SHP77 treated with DMSO at 0.1 percent for 48 hours (cell line): ENCODE results near the gene RIMKLA.

ENCODE experiments used
- DNase-seq: peaks from one replicate; lab custom pipeline; 2025; lab: John Stamatoyannopoulos, UW

RIMKLA gene

DNA sequence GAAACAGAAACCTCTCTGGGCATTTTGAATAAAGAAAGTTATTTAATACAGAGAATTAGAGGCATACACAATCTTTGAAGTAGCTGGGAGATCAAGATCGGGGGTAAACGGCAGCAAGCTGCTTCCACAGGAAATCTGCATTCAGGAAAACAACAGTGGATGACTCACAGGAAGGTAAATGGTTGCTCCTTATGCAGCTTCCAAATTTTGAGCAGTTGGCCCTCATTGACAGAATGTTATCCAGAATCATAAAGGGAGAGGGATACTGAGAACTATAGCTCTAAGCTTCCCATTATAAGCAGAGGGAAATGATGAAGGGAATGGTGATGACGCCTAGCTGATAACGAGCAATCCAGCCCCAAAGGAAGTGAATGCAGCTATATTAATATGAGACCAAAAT lies 46.6 kb downstream of the RIMKLA start:
- DNase-seq, result no peak

DNA sequence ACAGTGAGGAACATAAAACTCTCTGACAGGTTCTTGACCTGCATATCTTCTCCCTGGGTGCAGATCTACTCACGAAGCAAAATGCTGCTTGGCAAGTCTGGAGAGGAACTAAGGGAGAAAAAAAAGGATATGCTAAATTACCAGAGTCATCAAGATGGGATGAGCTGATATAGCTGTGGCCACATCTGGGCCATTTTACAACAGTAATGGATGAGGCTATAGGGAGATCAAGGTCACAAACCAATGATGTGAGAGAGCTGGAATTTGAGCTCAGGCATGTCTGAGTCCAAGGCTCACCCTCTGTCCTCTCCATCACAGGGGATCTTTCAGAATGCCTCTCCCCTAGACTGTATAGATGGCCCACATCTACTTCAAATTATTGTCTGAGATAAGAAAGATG lies 49.0 kb downstream of the RIMKLA start:
- DNase-seq, result no peak

DNA sequence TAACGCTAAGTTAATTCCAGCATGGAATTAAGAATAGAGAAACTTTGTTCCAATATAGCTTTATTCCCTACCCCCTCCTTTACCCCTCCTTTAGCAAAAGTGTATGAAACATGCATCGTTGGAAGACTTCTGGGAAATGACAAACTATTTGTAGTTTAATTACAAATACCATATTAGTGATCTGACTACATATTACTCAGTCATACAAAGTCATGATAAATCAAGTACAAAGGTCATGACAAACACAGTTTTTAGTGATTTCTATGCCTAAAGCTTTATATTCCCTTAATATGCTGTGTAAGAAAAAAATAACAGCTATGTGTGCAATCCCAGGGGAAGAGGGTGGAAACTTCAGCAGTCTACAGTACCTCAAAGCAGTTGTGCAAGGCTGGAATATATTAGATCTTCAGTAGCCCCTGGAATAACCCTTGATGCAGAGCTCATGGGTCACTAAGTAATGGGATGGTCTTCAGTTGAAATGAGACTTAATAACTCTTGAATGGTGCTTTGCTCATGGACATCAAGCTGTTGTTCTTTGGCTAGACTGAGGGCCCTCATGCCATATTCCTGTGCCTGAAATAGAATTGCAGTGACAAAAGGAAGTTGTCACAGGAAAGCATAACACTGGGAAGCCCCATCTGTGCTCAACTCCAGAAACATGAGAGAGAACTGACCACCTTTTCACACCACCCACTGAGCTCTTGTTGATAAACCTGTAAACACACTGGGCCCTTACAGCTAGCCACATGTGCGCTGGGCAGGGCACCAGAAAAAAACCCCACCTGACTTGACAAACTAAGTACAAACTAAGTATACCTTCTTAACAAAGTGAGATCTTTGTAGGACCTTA lies 49.9 kb downstream of the RIMKLA start:
- no peak for DNase-seq

DNA sequence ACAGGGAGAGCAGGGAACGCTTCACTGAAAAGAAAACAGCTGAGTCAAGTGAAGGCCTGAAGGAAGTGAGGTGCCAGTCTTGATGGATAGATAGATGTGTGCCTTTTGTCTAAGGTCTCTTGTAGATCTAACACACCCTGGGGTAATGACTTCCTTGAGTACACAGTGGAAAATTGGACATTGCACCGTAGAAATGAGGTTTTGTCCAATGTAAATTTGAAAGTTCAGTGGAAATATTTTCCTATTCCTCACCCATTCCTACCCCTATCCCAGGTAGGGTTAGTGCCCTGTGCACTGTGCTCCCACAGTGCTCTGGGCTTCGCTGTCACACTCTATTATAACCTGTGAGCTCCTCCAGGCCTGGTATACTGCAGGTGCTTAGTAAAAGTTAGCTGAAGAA lies 50.9 kb downstream of the RIMKLA start:
- no peak for DNase-seq

- no peak for DNase-seq
These were observed 52.1 kb downstream of the RIMKLA start for GRCh38 chr1:42432714-42433113.

GRCh38 chr1:42433369-42433768 lies 52.8 kb downstream of the RIMKLA start:
- DNase-seq, result no peak

GRCh38 chr1:42434340-42434739 lies 53.7 kb downstream of the RIMKLA start:
- no peak for DNase-seq

GRCh38 chr1:42439940-42440339 lies 59.3 kb downstream of the RIMKLA start:
- DNase-seq, result no peak

- DNase-seq, result no peak
These were observed 62.1 kb downstream of the RIMKLA start for GRCh38 chr1:42442662-42443061.

- DNase-seq, result no peak
These were observed 68.7 kb downstream of the RIMKLA start for GRCh38 chr1:42449256-42449655.

DNA sequence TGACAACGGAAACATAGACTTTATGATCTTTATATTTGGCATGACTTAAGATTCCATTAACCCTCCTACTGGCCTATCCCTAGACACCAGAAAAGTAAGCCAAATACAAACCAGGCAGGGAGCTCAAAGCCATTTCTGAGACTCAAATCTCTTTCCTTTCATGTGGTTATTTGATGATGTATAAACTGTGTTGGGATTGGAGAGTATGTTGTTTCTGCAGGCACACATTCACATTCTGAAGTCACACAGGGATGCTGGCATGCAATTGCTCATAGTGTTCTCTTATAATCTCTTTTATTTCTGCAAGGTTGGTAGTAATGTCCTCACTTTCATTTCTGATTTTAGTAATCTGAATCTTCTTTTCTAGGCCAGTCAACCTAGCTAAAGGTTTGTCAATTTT lies 69.5 kb downstream of the RIMKLA start:
- no peak for DNase-seq

- DNase-seq, result no peak
These were observed 72.8 kb downstream of the RIMKLA start for GRCh38 chr1:42453386-42453785.

DNA sequence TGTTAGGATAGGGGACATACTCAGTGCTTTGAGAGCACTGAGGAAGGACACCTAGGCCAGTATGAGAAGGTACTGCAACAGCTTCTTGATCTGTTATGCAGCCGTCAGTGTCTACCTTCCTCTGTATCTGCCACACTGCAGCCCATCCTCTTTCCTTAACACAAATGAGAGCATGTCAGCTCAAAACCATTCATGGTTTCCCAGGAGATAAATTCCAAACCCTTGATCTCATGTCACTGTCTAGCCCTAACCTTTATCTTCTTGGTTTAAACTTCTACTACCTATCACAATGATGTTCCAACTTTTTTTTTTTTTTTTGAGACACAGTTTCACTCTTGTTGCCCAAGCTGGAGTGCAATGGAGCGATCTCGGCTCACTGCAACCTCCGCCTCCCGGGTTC lies 73.8 kb downstream of the RIMKLA start:
- DNase-seq, result no peak

- DNase-seq, result peak; percentile 79
These were observed 75.6 kb downstream of the RIMKLA start, which contains the start of the genes PPCS and ZMYND12 for GRCh38 chr1:42456010-42456753. TSS of gene PPCS (plus strand) at chr1:42456543. CDS start at chr1:42456566, 23 bp downstream. TSS of gene ZMYND12 (minus strand) at chr1:42456022. CDS start at chr1:42455997, 25 bp downstream.

GRCh38 chr1:42456754-42457089 lies 76.1 kb downstream of the RIMKLA start:
- no peak for DNase-seq

DNA sequence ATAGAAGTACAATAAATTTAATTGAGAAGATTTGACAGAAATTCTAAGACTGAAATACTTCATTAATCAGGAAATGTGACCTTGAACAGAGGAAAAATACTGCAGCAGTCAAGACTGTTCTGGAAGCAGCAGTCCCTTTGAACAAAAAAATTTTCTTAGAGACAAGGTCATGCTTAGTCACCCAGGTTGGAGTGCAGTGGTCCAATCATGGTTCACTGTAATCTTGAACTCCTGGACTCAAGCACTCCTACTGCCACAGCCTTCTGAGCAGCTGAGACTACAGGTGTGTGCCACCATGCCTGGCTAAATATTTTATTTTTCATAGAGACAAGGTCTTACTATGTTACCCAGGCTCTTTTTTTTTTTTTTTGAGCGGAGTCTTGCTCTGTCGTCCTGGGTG lies 80.6 kb downstream of the RIMKLA start:
- DNase-seq, result no peak

- DNase-seq, result peak; percentile 97
These were observed 82.5 kb downstream of the RIMKLA start, which contains the start of gene CCDC30 for GRCh38 chr1:42462828-42463763. TSS of gene CCDC30 (plus strand) at chr1:42463286. CDS start at chr1:42480552, 17,266 bp downstream.

GRCh38 chr1:42463921-42464320 lies 83.3 kb downstream of the RIMKLA start:
- DNase-seq, result no peak

GRCh38 chr1:42466030-42466429 lies 85.4 kb downstream of the RIMKLA start:
- DNase-seq, result no peak

- DNase-seq, result no peak
These were observed 89.1 kb downstream of the RIMKLA start for GRCh38 chr1:42469727-42470126.
